IPS DF 4.7 (cell line): Measurements from ENCODE around the gene CIB2.
A peak's percentile ranks its signal among the peaks of the same experiment; 100 is the strongest.
"Not testable (repeated sequence)": the region's sequence is repeated elsewhere in the genome, so short reads cannot be mapped to it uniquely, and the experiment has no call there.

Experiments used
- DNase-seq: peaks from one replicate; pipeline ENCODE4 v3.0.0-alpha.2; 2013; ENCODE audit warnings: low spot score; ENCODE audit errors: extremely low read depth

Gene CIB2

GRCh38 chr15:78131295-78132061 lies at the start of gene CIB2:
Gene CIB2 (minus strand): TSS chr15:78131445. CDS start chr15:78131215, 230 bp downstream.
- DNase-seq = no peak

GRCh38 chr15:78179906-78180305 lies 48.7 kb upstream of the CIB2 start:
- DNase-seq = no peak

- DNase-seq = no peak
Observed at GRCh38 chr15:78179286-78179840, 48.1 kb upstream of the CIB2 start.

GRCh38 chr15:78178064-78178463 lies 46.8 kb upstream of the CIB2 start:
- DNase-seq = no peak

- DNase-seq = peak; percentile 30
Observed at GRCh38 chr15:78177447-78177873, 46.2 kb upstream of the CIB2 start.

GRCh38 chr15:78175330-78175729 lies 44.1 kb upstream of the CIB2 start:
- no peak for DNase-seq

GRCh38 chr15:78174401-78174800 lies 43.2 kb upstream of the CIB2 start:
- DNase-seq = no peak

GRCh38 chr15:78171864-78172472 lies 40.7 kb upstream of the CIB2 start:
- DNase-seq = no peak

GRCh38 chr15:78170848-78171773 lies 39.9 kb upstream of the CIB2 start:
- DNase-seq = no peak

- DNase-seq = no peak
Observed at GRCh38 chr15:78168608-78169007, 37.4 kb upstream of the CIB2 start.

GRCh38 chr15:78167227-78167888 lies 36.1 kb upstream of the CIB2 start:
- DNase-seq = no peak

GRCh38 chr15:78164010-78164409 lies 32.8 kb upstream of the CIB2 start:
- DNase-seq = no peak

- DNase-seq = no peak
Observed at GRCh38 chr15:78162038-78162437, 30.8 kb upstream of the CIB2 start.

GRCh38 chr15:78159395-78159794 lies 28.1 kb upstream of the CIB2 start:
- DNase-seq = no peak

GRCh38 chr15:78157203-78157602 lies 26.0 kb upstream of the CIB2 start:
- DNase-seq = no peak

- no peak for DNase-seq
Observed at GRCh38 chr15:78156653-78157052, 25.4 kb upstream of the CIB2 start.

- DNase-seq = no peak
Observed at GRCh38 chr15:78155355-78155939, 24.2 kb upstream of the CIB2 start.

GRCh38 chr15:78154955-78155354 lies 23.7 kb upstream of the CIB2 start:
- no peak for DNase-seq

- DNase-seq = not testable (repeated sequence)
Observed at GRCh38 chr15:78151075-78151474, 19.8 kb upstream of the CIB2 start.
